ENCODE measurements around the gene NUMB.
"Not testable (repeated sequence)": the region's sequence is repeated elsewhere in the genome, so short reads cannot be mapped to it uniquely, and the experiment has no call there.

NUMB gene

DNA sequence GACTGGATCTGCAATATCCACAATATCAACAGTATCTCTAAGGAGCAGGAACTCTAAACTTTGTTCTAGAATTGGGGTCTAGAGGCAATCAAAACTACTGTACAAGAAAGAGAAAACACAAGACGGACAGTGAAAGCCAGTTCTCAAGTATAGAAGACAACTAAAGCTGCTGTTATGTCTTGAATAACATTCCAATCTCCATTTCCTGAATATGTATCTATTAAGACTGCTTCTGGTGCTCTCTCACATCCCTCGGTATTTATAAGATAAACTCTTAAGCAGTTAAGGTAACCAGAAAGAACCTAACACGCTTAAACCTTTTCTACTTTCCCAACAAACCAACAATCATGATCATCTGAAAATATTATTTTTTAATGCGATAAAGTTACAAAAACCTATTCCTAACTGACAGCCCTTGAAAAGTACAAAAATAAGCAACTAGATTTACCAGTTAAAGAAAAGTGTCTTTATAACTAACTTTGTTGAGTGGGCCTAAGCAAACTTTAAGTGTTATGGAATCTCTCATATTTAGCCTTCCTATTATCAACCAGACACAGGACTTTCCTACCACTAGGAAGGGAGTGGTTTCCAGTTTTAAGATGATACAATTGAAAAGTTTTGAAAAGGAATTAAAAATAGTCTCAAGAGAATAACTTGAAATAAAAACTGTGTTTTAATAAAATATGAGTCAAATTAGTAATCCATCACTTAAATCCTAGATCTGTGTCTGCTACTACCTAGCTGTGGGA is 30.7 kb downstream of the NUMB start:
- peak; percentile 51 for DNase-seq (ENCODE audit: low read depth)
- TF ChIP-seq CTCF (conservative IDR thresholded peaks at IDR 0.05; ENCODE audit: low read depth, low read length): no peak
- H3K4me3 ChIP-seq (ENCODE audit: low read depth, low read length): no peak overlapping the region

GRCh38 chr14:73426877-73427276 is 31.5 kb downstream of the NUMB start:
- H3K4me3 ChIP-seq (ENCODE audit: low read depth, low read length): no peak overlapping the region
- no peak for TF ChIP-seq CTCF (conservative IDR thresholded peaks at IDR 0.05; ENCODE audit: low read depth, low read length)
- DNase-seq (ENCODE audit: low read depth): peak; percentile 84

GRCh38 chr14:73424453-73424852 is 33.9 kb downstream of the NUMB start:
- no peak for TF ChIP-seq CTCF (conservative IDR thresholded peaks at IDR 0.05; ENCODE audit: low read depth, low read length)
- no peak overlapping the region for H3K4me3 ChIP-seq (ENCODE audit: low read depth, low read length)
- DNase-seq (ENCODE audit: low read depth): peak; percentile 51

DNA sequence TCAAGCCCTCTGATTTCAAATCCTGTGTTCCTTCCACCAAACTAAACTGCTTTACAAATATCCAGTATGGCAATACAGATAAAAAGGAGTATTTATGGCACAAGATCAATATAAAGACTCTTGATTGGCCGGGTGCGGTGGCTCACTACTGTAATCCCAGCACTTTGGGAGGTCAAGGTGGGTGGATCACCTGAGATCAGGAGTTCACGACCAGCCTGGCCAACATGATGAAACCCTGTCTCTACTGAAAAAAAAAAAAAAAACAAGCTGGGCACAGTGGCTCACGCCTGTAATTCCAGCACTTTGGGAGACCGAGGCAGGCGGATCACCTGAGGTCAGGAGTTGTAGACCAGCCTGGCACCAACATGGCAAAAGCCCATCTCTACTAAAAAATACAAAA is 35.3 kb downstream of the NUMB start:
- H3K4me3 ChIP-seq (ENCODE audit: low read depth, low read length); DNase-seq (ENCODE audit: low read depth): not testable (repeated sequence)

DNA sequence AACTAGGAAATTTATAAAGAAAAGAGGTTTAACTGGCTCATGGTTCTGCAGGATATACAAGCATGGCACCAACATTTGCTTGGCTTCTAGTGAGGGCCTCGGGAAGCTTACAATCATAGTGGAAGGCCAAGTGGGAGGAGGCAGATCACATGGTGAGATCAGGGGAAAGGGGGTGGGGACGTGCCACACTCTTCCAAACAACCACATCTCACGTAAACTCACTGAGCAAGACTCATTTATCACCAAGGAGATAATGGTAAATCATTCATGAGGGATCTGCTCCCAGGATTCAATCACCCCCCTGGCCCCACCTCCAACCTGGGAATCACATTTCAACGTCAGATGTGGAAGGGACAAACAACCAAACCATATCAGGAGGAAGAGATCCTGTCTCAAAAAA is 35.8 kb downstream of the NUMB start:
- no peak overlapping the region for H3K4me3 ChIP-seq (ENCODE audit: low read depth, low read length)
- DNase-seq (ENCODE audit: low read depth): no peak
- no peak for TF ChIP-seq CTCF (conservative IDR thresholded peaks at IDR 0.05; ENCODE audit: low read depth, low read length)

GRCh38 chr14:73418227-73418626 is 40.1 kb downstream of the NUMB start:
- TF ChIP-seq CTCF (conservative IDR thresholded peaks at IDR 0.05; ENCODE audit: low read depth, low read length): no peak
- no peak for DNase-seq (ENCODE audit: low read depth)
- H3K4me3 ChIP-seq (ENCODE audit: low read depth, low read length): no peak overlapping the region

- not testable (repeated sequence) for H3K4me3 ChIP-seq (ENCODE audit: low read depth, low read length); DNase-seq (ENCODE audit: low read depth)
Observed at GRCh38 chr14:73406248-73406647, 52.1 kb downstream of the NUMB start.

DNA sequence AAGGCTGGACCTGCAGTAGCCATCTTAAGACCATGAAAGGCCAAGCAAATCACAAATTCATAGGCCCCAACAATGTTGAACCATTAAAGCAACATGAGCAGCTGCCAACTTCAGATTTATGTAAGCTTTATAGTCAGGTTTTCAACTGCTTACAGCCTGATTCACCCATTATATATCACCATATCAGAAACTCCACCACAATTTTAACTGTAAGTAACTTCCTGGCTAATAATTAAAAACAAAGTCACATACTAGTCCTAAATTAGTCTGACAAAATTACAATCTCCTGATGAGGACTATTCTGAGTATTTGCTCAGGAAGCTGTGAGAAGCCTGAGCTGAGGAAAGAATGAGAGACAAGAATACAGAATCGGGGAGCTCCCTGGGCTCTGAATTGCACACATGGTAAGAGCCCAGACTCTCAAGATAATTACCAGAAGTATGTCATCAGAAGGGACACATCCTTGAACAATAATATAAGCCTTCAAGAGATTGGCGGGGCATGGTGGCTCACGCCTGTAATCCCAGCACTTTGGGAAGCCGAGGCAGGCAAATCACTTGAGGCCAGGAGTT is 55.1 kb downstream of the NUMB start:
- no peak for TF ChIP-seq CTCF (conservative IDR thresholded peaks at IDR 0.05; ENCODE audit: low read depth, low read length)
- DNase-seq (ENCODE audit: low read depth): no peak
- no peak overlapping the region for H3K4me3 ChIP-seq (ENCODE audit: low read depth, low read length)
